ENCODE data around the gene TYW1B. TPM values are rescaled to one million over a fixed set of nuclear protein-coding genes. Genes with fewer than 3 reads are reported as not detected.

The TYW1B gene
- total RNA-seq, 1 experiment from 2014 or later: 5.5 TPM

DNA sequence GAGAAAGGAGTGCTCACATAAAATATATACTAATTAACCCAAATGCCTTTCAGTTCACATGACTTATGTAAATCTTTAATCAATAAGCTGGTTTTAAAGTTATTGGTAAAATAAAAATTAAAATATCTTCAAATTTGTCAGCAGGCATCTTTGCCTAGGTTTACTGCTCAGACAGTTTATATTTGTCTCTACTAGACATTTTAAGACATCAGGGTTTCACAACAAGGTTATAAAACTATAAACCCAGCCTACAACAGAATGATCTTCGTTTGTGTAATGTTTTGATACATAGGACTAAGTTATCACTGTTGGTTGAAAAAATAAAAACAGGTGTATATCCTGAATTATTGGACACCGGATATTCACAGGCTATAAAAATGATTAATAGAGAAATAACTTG is 67.4 kb downstream of the TYW1B start:
- Mint-ChIP-seq H3K36me3 (ENCODE audit: insufficient read depth in 1 of 3, low read depth in 3 of 3) (peaks cover 15 to 21% (median 16%) of the 10 kb centered on the region in 3 experiments; a peak in 6 of 7 replicates), H3K4me3 (no peak overlapping the region), H3K27ac (no peak overlapping the region), H3K4me1 (peaks cover 0 to 4% of the 10 kb centered on the region in 2 experiments; a peak in 3 of 4 replicates), H3K9me3 (peaks cover 3 to 25% of the 10 kb centered on the region in 2 experiments), H3K27me3 (ENCODE audit: low read depth) (no peaks in the 10 kb centered on the region)
- H4K5ac ChIP-seq (ENCODE audit: insufficient read length, low read depth, low read length): no peak overlapping the region
- no peaks in the 10 kb centered on the region for H3K4me1 ChIP-seq (ENCODE audit: insufficient read depth, low read length)
- no peaks in the 10 kb centered on the region for H3K23me2 ChIP-seq (ENCODE audit: insufficient read length, low read depth, low read length, poor library complexity, severe bottlenecking)
- H2BK12ac ChIP-seq (ENCODE audit: insufficient read length, low read depth, low read length): no peak overlapping the region
- H3K56ac ChIP-seq (ENCODE audit: insufficient read length, low read depth, low read length): no peak overlapping the region
- no peak overlapping the region for H2AK5ac ChIP-seq (ENCODE audit: insufficient read length, low read length)
- H3K23ac ChIP-seq (ENCODE audit: insufficient read length, low read depth, low read length): no peak overlapping the region
- no peak overlapping the region for H2BK120ac ChIP-seq (ENCODE audit: low read depth, low read length, poor library complexity, severe bottlenecking)
- H3K9me3 ChIP-seq (ENCODE audit: control insufficient read depth, low read depth, low read length): no peaks in the 10 kb centered on the region
- H2BK5ac ChIP-seq (ENCODE audit: insufficient read length, low read length): no peak overlapping the region
- H3K4ac ChIP-seq (ENCODE audit: low read depth, low read length): no peak overlapping the region
- no peak overlapping the region for H4K91ac ChIP-seq (ENCODE audit: insufficient read length, low read depth, low read length)
- no CpG with 5 or more reads among the region's 2 CpGs for WGBS (ENCODE audit: extremely low coverage, insufficient read length, low lambda C conversion rate)
- no peaks in the 10 kb centered on the region for H4K20me1 ChIP-seq (ENCODE audit: control insufficient read depth, insufficient read depth, insufficient read length)
- H3K4me2 ChIP-seq (ENCODE audit: insufficient read depth, insufficient read length, low read length): no peak overlapping the region
- H2AFZ ChIP-seq (ENCODE audit: low read length): no peak overlapping the region
- H4K8ac ChIP-seq (replicated peaks; ENCODE audit: insufficient read length, low read depth, low read length): no peak overlapping the region
- no peak for DNase-seq
- no peak overlapping the region for H3T11ph ChIP-seq (ENCODE audit: low read length)
- H3K27ac ChIP-seq (ENCODE audit: insufficient read length, low read depth, low read length): no peak overlapping the region
- H2BK15ac ChIP-seq (ENCODE audit: low read depth, low read length): no peak overlapping the region
- no peaks in the 10 kb centered on the region for H3K79me1 ChIP-seq (ENCODE audit: insufficient read depth, low read depth, low read length, poor library complexity, severe bottlenecking)
- H3K14ac ChIP-seq (ENCODE audit: insufficient read depth, low read length): no peak overlapping the region
- H2BK20ac ChIP-seq (ENCODE audit: low read depth, low read length, poor library complexity, severe bottlenecking): no peak overlapping the region
- no peaks in the 10 kb centered on the region for H3K27me3 ChIP-seq (ENCODE audit: insufficient read depth, low read length)
- no peak overlapping the region for H3K18ac ChIP-seq (ENCODE audit: insufficient read length, low read depth, low read length)
- TF ChIP-seq, protein P1, sequence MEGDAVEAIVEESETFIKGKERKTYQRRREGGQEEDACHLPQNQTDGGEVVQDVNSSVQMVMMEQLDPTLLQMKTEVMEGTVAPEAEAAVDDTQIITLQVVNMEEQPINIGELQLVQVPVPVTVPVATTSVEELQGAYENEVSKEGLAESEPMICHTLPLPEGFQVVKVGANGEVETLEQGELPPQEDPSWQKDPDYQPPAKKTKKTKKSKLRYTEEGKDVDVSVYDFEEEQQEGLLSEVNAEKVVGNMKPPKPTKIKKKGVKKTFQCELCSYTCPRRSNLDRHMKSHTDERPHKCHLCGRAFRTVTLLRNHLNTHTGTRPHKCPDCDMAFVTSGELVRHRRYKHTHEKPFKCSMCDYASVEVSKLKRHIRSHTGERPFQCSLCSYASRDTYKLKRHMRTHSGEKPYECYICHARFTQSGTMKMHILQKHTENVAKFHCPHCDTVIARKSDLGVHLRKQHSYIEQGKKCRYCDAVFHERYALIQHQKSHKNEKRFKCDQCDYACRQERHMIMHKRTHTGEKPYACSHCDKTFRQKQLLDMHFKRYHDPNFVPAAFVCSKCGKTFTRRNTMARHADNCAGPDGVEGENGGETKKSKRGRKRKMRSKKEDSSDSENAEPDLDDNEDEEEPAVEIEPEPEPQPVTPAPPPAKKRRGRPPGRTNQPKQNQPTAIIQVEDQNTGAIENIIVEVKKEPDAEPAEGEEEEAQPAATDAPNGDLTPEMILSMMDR (conservative IDR thresholded peaks at IDR 0.05): no peak
- no peak overlapping the region for H3K9ac ChIP-seq (ENCODE audit: extremely low read depth, insufficient read length, low read length)
- H3K79me2 ChIP-seq (ENCODE audit: insufficient read depth, low read length): no peaks in the 10 kb centered on the region

Measured in H9 (cell line).